GM18861 (cell line): Measurements from ENCODE around the gene SLC44A5.
A peak's percentile ranks its signal among the peaks of the same experiment; 100 is the strongest.
"Not testable (repeated sequence)": the region's sequence is repeated elsewhere in the genome, so short reads cannot be mapped to it uniquely, and the experiment has no call there.

ENCODE experiments used
- ATAC-seq: cut with Tn5 transposase; IDR thresholded peaks from one replicate; pipeline ENCODE4 v1.9.1; 2021; ENCODE audit not compliant: unreplicated experiment

SLC44A5 gene

GRCh38 chr1:75611014-75611413 lies at the start of gene SLC44A5:
Gene SLC44A5, minus strand, starts transcription at chr1:75611114. Its CDS starts 69,667 bp downstream, at chr1:75541447.
- no peak for ATAC-seq

- ATAC-seq: no peak
Measured at GRCh38 chr1:75655931-75656330, 45.0 kb upstream of the SLC44A5 start.

- not testable (repeated sequence) for ATAC-seq
Measured at GRCh38 chr1:75647183-75647582, 36.3 kb upstream of the SLC44A5 start.

- ATAC-seq: not testable (repeated sequence)
Measured at GRCh38 chr1:75645153-75645552, 34.2 kb upstream of the SLC44A5 start.

- ATAC-seq: no peak
Measured at GRCh38 chr1:75643460-75643859, 32.5 kb upstream of the SLC44A5 start.

GRCh38 chr1:75641325-75641724 lies 30.4 kb upstream of the SLC44A5 start:
- ATAC-seq: no peak

- ATAC-seq: no peak
Measured at GRCh38 chr1:75640137-75640536, 29.2 kb upstream of the SLC44A5 start.

- peak; percentile 87 for ATAC-seq
Measured at GRCh38 chr1:75632350-75632949, 21.5 kb upstream of the SLC44A5 start.

GRCh38 chr1:75630998-75631397 lies 20.1 kb upstream of the SLC44A5 start:
- ATAC-seq: no peak

GRCh38 chr1:75630004-75630594 lies 19.2 kb upstream of the SLC44A5 start:
- no peak for ATAC-seq

GRCh38 chr1:75625795-75626194 lies 14.9 kb upstream of the SLC44A5 start:
- no peak for ATAC-seq

GRCh38 chr1:75618382-75618781 lies 7.5 kb upstream of the SLC44A5 start:
- ATAC-seq: no peak

- ATAC-seq: no peak
Measured at GRCh38 chr1:75616436-75617433, 5.8 kb upstream of the SLC44A5 start.

- no peak for ATAC-seq
Measured at GRCh38 chr1:75615613-75616435, 4.9 kb upstream of the SLC44A5 start.

- no peak for ATAC-seq
Measured at GRCh38 chr1:75614399-75614756, 3.5 kb upstream of the SLC44A5 start.

GRCh38 chr1:75613916-75614315 lies 3.0 kb upstream of the SLC44A5 start:
- no peak for ATAC-seq

- ATAC-seq: no peak
Measured at GRCh38 chr1:75612976-75613375, 2.1 kb upstream of the SLC44A5 start.

GRCh38 chr1:75602486-75602885 lies 8.4 kb downstream of the SLC44A5 start:
- no peak for ATAC-seq

- no peak for ATAC-seq
Measured at GRCh38 chr1:75600781-75601180, 10.1 kb downstream of the SLC44A5 start.

- ATAC-seq: no peak
Measured at GRCh38 chr1:75594327-75594726, 16.6 kb downstream of the SLC44A5 start.

GRCh38 chr1:75593457-75593856 lies 17.5 kb downstream of the SLC44A5 start:
- ATAC-seq: not testable (repeated sequence)
